ENCODE data around the gene CMIP. TPM values are rescaled to one million over a fixed set of nuclear protein-coding genes. Genes with fewer than 3 reads are reported as not detected.

Gene CMIP
- total RNA-seq, 1 experiment from 2014 or later, result 48.2 TPM

DNA sequence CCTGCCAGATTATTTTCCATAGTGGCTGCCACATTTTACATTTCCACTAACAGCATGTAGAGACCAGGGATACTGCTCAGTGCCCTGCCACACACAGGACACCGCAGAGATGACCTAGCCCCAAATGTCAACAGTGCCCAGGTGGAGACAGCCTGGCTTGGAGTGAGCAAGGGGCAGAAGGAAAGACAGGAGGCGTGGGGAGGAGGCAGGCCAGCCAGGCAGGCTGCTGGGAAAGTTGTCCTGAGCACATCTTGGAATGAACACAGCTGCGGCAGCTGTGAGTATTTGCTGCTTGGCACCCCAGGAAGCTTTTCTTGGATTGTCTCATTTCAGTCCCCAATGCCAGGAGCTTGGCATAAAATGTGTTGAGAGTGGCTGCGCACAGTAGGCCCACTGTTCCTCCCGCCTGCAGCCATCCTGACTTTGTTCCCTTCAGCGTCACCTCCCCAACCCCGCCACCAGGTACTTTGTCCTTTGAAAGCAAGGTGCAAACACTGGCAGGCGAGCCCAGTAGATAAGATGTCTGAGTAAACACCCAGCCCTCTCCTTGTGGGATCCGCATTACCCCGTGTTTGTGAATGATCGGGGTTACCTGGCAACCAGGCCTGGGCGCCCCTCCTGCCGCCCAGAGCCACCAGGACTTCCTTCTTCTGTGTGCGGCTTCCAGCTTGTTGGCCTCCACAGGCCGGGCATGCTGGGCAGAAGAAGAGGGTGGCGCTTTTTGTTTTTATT lies 114.0 kb downstream of the CMIP start:
- TF ChIP-seq, protein P1, sequence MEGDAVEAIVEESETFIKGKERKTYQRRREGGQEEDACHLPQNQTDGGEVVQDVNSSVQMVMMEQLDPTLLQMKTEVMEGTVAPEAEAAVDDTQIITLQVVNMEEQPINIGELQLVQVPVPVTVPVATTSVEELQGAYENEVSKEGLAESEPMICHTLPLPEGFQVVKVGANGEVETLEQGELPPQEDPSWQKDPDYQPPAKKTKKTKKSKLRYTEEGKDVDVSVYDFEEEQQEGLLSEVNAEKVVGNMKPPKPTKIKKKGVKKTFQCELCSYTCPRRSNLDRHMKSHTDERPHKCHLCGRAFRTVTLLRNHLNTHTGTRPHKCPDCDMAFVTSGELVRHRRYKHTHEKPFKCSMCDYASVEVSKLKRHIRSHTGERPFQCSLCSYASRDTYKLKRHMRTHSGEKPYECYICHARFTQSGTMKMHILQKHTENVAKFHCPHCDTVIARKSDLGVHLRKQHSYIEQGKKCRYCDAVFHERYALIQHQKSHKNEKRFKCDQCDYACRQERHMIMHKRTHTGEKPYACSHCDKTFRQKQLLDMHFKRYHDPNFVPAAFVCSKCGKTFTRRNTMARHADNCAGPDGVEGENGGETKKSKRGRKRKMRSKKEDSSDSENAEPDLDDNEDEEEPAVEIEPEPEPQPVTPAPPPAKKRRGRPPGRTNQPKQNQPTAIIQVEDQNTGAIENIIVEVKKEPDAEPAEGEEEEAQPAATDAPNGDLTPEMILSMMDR (conservative IDR thresholded peaks at IDR 0.05), result no peak
- no peak overlapping the region for H4K5ac ChIP-seq (ENCODE audit: insufficient read length, low read depth, low read length)
- H3K27ac ChIP-seq (ENCODE audit: insufficient read length, low read depth, low read length), result no peak overlapping the region
- Mint-ChIP-seq H3K36me3 (ENCODE audit: insufficient read depth in 1 of 3, low read depth in 3 of 3) (no peaks in the 10 kb centered on the region; a peak in 1 of 7 replicates), H3K4me1 (peaks cover 8 to 19% of the 10 kb centered on the region in 2 experiments), H3K9me3 (no peaks in the 10 kb centered on the region), H3K4me3 (no peak overlapping the region), H3K27ac (peak overlapping the region in 2 of 3 experiments; percentile 33 to 61; a peak in 3 of 7 replicates), H3K27me3 (ENCODE audit: low read depth) (no peaks in the 10 kb centered on the region)
- H3K4me2 ChIP-seq (ENCODE audit: insufficient read depth, insufficient read length, low read length), result no peak overlapping the region
- no peak overlapping the region; the same call in 1 of the 2 replicates for H3K14ac ChIP-seq (ENCODE audit: insufficient read depth, low read length)
- H3T11ph ChIP-seq (ENCODE audit: low read length), result no peak overlapping the region
- peaks cover 2% of the 10 kb centered on the region for H4K20me1 ChIP-seq (ENCODE audit: control insufficient read depth, insufficient read depth, insufficient read length)
- H3K27me3 ChIP-seq (ENCODE audit: insufficient read depth, low read length), result no peaks in the 10 kb centered on the region
- no peak overlapping the region for H3K9ac ChIP-seq (ENCODE audit: extremely low read depth, insufficient read length, low read length)
- no peak overlapping the region for H4K91ac ChIP-seq (ENCODE audit: insufficient read length, low read depth, low read length)
- H4K8ac ChIP-seq (replicated peaks; ENCODE audit: insufficient read length, low read depth, low read length), result no peak overlapping the region
- no peaks in the 10 kb centered on the region for H3K9me3 ChIP-seq (ENCODE audit: control insufficient read depth, low read depth, low read length)
- no peak overlapping the region for H3K56ac ChIP-seq (ENCODE audit: insufficient read length, low read depth, low read length)
- peaks cover 6% of the 10 kb centered on the region; the same call in 1 of the 2 replicates for H3K79me2 ChIP-seq (ENCODE audit: insufficient read depth, low read length)
- H3K79me1 ChIP-seq (ENCODE audit: insufficient read depth, low read depth, low read length, poor library complexity, severe bottlenecking), result peaks cover 8% of the 10 kb centered on the region
- no peak overlapping the region for H3K23ac ChIP-seq (ENCODE audit: insufficient read length, low read depth, low read length)
- H2AFZ ChIP-seq (ENCODE audit: low read length), result no peak overlapping the region
- H2BK15ac ChIP-seq (ENCODE audit: low read depth, low read length), result no peak overlapping the region
- H2BK12ac ChIP-seq (ENCODE audit: insufficient read length, low read depth, low read length), result no peak overlapping the region
- no peaks in the 10 kb centered on the region for H3K4me1 ChIP-seq (ENCODE audit: insufficient read depth, low read length)
- no peaks in the 10 kb centered on the region for H3K23me2 ChIP-seq (ENCODE audit: insufficient read length, low read depth, low read length, poor library complexity, severe bottlenecking)
- no peak overlapping the region for H2BK20ac ChIP-seq (ENCODE audit: low read depth, low read length, poor library complexity, severe bottlenecking)
- H3K18ac ChIP-seq (ENCODE audit: insufficient read length, low read depth, low read length), result no peak overlapping the region
- no peak overlapping the region for H3K4ac ChIP-seq (ENCODE audit: low read depth, low read length)
- no CpG with 5 or more reads among the region's 16 CpGs for WGBS (ENCODE audit: extremely low coverage, insufficient read length, low lambda C conversion rate)
- H2BK120ac ChIP-seq (ENCODE audit: low read depth, low read length, poor library complexity, severe bottlenecking), result no peak overlapping the region
- H2BK5ac ChIP-seq (ENCODE audit: insufficient read length, low read length), result no peak overlapping the region
- no peak for DNase-seq
- no peak overlapping the region for H2AK5ac ChIP-seq (ENCODE audit: insufficient read length, low read length)

All from H9 (cell line).